ENCODE measurements around the gene ADAM10.

Gene ADAM10

GRCh38 chr15:58584789-58585461 is 164.6 kb downstream of the ADAM10 start:
- DNase-seq (ENCODE audit: low read depth in 3 of 3, low spot score in 1 of 3): no peak

GRCh38 chr15:58583171-58583908 is 166.2 kb downstream of the ADAM10 start:
- no peak for DNase-seq (ENCODE audit: low read depth in 3 of 3, low spot score in 1 of 3)

- DNase-seq (ENCODE audit: low read depth in 3 of 3, low spot score in 1 of 3): no peak
Observed at GRCh38 chr15:58582160-58582559, 167.3 kb downstream of the ADAM10 start.

GRCh38 chr15:58576657-58577056 is 172.8 kb downstream of the ADAM10 start:
- no peak for DNase-seq (ENCODE audit: low read depth in 3 of 3, low spot score in 1 of 3)

- no peak for DNase-seq (ENCODE audit: low read depth in 3 of 3, low spot score in 1 of 3)
Observed at GRCh38 chr15:58575045-58575786, 174.3 kb downstream of the ADAM10 start.

- DNase-seq (ENCODE audit: low read depth in 3 of 3, low spot score in 1 of 3): no peak
Observed at GRCh38 chr15:58574631-58575030, 174.9 kb downstream of the ADAM10 start.

- no peak for DNase-seq (ENCODE audit: low read depth in 3 of 3, low spot score in 1 of 3)
Observed at GRCh38 chr15:58573270-58573669, 176.2 kb downstream of the ADAM10 start.

GRCh38 chr15:58572521-58572920 is 177.0 kb downstream of the ADAM10 start:
- DNase-seq (ENCODE audit: low read depth in 3 of 3, low spot score in 1 of 3): no peak

- no peak for DNase-seq (ENCODE audit: low read depth in 3 of 3, low spot score in 1 of 3)
Observed at GRCh38 chr15:58571491-58571890, 178.0 kb downstream of the ADAM10 start.

GRCh38 chr15:58569455-58569854 is 180.1 kb downstream of the ADAM10 start:
- no peak for DNase-seq (ENCODE audit: low read depth in 3 of 3, low spot score in 1 of 3)

- DNase-seq (ENCODE audit: low read depth in 3 of 3, low spot score in 1 of 3): no peak
Observed at GRCh38 chr15:58568157-58568571, 181.3 kb downstream of the ADAM10 start.

- DNase-seq (ENCODE audit: low read depth in 3 of 3, low spot score in 1 of 3): no peak
Observed at GRCh38 chr15:58566029-58566428, 183.5 kb downstream of the ADAM10 start.

GRCh38 chr15:58565619-58566018 is 183.9 kb downstream of the ADAM10 start:
- DNase-seq (ENCODE audit: low read depth in 3 of 3, low spot score in 1 of 3): no peak

GRCh38 chr15:58564981-58565380 is 184.5 kb downstream of the ADAM10 start:
- DNase-seq (ENCODE audit: low read depth in 3 of 3, low spot score in 1 of 3): no peak

- DNase-seq (ENCODE audit: low read depth in 3 of 3, low spot score in 1 of 3): no peak
Observed at GRCh38 chr15:58562135-58562534, 187.4 kb downstream of the ADAM10 start.

- no peak for DNase-seq (ENCODE audit: low read depth in 3 of 3, low spot score in 1 of 3)
Observed at GRCh38 chr15:58561321-58561720, 188.2 kb downstream of the ADAM10 start.

- DNase-seq (ENCODE audit: low read depth in 3 of 3, low spot score in 1 of 3): no peak
Observed at GRCh38 chr15:58559904-58560588, 189.5 kb downstream of the ADAM10 start.

- DNase-seq (ENCODE audit: low read depth in 3 of 3, low spot score in 1 of 3): no peak
Observed at GRCh38 chr15:58558777-58559176, 190.7 kb downstream of the ADAM10 start.

GRCh38 chr15:58556541-58556940 is 193.0 kb downstream of the ADAM10 start:
- DNase-seq (ENCODE audit: low read depth in 3 of 3, low spot score in 1 of 3): no peak

- DNase-seq (ENCODE audit: low read depth in 3 of 3, low spot score in 1 of 3): no peak
Observed at GRCh38 chr15:58556028-58556361, 193.5 kb downstream of the ADAM10 start.

GRCh38 chr15:58555162-58556027 is 194.1 kb downstream of the ADAM10 start:
- no peak for DNase-seq (ENCODE audit: low read depth in 3 of 3, low spot score in 1 of 3)

Data from stimulated activated CD4-positive, alpha-beta T cell treated with anti-CD3 and anti-CD28 coated beads, TNF-alpha, amount 100 ng/mL, for 1 hour (primary cell).